Stimulated activated CD4-positive, alpha-beta T cell treated with anti-CD3 and anti-CD28 coated beads, Interleukin-2, amount 100 ng/mL, for 48 hours (primary cell): ENCODE data around the gene MS4A2.
"Not testable (repeated sequence)": the region's sequence is repeated elsewhere in the genome, so short reads cannot be mapped to it uniquely, and the experiment has no call there.

Experiments used
- DNase-seq, 2 donors: peaks; one replicate each; pipeline ENCODE4 v3.0.0-alpha.2; 2020

MS4A2 gene

GRCh38 chr11:60104471-60105115, 16.1 kb downstream of the MS4A2 start:
- not testable (repeated sequence) for DNase-seq

DNA sequence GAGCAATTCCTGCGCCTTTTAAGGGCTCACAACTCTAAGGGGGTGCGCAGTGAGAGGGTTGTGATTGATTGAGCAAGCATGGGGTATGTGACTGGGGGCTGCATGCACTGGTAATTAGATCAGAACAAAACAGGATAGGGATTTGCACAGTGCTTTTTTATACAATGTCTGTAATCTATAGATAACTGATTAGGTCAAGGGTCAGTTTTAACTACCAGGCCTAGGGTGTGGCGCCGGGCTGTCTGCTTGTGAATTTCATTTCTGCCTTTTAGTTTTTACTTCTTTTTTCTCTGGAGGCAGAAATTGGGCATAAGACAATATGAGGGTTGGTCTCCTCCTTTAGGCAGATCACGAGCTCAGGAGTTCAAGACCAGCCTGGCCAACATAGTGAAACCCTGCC, 20.2 kb downstream of the MS4A2 start:
- DNase-seq = not testable (repeated sequence)

GRCh38 chr11:60111793-60112192, 23.3 kb downstream of the MS4A2 start:
- no peak for DNase-seq

DNA sequence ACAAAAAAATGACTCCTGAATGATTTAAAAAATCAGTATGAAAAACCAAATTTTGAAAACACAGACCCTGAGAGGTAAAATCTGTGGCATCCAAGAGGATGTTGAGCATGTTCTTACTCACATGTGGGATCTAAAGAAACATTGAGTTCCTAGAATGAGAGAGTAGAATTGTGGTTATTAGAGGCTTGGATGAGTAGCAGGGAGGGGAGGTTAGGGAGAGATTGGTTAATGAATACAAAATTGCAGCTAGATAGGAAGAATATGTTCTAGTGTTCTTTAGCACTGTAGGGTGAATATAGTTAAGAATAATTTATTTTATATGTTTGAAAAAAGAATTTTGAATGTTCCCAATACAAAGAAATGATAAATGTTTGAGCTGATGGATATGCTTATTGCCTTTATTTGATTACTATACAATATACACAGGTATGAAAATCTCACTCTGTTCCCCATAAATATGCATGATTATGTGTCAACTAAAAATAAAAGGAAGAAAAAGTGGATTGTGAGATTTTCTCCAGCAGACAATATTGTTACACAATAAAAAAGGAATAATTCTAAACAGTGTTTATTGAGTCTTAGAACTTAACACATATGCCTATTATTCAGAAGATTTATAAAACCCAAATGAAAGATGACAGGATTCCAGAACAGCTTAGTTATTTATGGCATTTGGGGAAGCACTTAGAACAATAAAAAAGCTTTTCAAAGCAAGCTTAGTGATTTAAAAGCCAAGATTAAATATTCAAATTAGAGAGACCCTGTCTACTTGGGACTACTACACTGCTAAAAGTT, 28.7 kb downstream of the MS4A2 start:
- DNase-seq = no peak

- no peak for DNase-seq
These were observed 29.9 kb downstream of the MS4A2 start for GRCh38 chr11:60118338-60118737.

DNA sequence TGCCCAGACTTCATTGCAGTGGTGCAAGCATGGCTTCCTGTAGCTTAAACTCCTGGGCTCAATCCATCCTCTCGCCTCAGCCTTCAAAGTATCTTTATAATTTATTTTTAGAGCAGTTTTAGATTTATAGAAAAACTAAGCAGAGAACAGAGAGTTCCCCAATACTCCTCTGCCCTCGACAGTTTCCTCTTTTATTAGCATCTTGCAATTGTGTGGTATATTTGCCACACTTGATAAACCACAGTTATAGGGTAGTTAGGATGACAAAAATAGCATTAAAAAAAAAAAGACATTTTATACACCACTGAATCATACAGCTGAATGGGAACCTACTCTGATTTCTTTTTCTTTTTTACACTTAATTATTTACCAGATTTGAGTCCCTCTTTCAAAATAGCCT, 31.2 kb downstream of the MS4A2 start:
- DNase-seq = no peak

- no peak for DNase-seq
These were observed 32.8 kb downstream of the MS4A2 start for GRCh38 chr11:60121264-60121663.

- no peak for DNase-seq
These were observed 34.1 kb downstream of the MS4A2 start for GRCh38 chr11:60122414-60123036.

- no peak for DNase-seq
These were observed 36.5 kb downstream of the MS4A2 start for GRCh38 chr11:60124802-60125432.

DNA sequence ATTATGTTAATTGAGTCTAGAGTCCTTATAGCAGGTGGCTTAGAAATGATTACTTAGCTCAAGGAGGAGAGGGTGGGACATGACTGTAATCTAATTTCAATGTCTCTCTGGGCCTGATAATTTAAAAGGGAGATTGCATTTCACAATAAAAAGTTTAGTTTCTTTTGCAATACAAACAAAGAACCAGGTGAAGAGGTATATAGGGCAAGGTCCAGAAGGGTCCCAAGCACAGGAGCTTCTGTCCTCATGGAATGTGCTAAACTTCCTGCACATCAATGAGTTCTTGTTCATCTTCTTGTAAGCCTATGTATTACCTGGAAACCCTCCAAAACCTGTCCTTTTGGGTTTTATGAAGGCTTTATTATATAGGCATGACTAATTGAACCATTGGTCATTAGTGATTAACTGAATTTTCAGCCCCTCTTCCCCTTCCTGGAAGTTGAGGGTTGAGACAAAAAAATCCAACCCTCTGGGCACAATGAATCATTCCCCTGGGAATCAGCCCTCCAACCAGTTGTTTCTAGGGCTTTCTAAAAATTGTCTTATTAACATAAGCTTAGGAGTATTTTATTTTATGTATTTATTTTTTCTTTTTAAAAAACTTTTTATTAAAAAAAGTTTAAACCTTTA, 37.6 kb downstream of the MS4A2 start:
- DNase-seq = no peak

- DNase-seq = no peak
These were observed 38.9 kb downstream of the MS4A2 start for GRCh38 chr11:60127311-60127811.

DNA sequence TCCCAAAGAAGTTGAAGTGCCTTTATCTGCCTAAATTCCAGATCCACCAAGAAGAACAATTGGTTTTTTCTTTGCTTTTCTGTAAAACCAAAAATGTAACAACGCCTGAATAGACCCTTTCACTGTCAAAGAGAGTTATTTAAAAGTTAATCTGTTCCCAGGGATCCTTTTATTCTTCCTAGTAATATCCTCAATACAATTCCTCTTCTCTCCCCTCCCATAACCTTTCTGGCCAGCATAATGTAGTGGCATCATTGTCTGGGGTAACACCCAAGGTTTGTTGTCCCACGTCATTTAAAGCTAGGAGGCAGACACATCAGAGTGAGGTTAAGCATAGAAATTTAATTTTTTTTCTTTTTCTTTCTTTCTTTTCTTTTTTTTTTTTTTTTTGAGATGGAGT, 39.9 kb downstream of the MS4A2 start:
- no peak for DNase-seq

DNA sequence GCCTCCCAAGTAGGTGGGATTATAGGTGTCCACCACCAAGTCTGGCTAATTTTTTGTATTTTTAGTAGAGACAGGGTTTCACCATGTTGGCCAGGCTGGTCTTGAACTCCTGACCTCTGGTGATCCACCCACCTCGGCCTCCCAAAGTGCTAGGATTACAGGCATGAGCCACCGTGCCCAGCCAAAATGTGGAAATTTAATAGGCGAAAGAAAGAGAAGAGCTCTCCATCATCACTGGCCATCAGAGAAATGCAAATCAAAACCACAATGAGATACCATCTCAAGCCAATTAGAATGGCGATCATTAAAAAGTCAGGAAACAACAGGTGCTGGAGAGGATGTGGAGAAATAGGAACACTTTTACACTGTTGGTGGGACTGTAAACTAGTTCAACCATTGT, 40.4 kb downstream of the MS4A2 start:
- not testable (repeated sequence) for DNase-seq

DNA sequence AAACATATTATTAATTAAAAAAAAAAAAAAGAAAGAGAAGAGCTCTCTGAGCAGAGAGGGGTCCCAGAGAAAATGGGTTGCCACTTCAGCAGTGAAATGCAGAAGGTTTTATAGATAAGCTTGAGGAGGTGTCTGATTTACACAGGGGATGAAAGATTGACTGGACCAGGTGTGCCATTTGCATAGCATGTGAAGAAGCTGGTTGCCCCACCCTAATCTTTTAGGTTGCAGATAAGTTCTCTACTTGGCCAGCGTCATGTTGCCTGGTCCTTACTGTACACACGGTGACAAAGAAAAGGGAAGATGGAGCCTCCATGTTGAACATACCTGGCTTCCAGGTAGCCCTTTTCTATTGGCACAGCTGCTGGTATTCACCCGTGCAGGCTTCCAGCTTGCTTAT, 41.4 kb downstream of the MS4A2 start:
- no peak for DNase-seq

GRCh38 chr11:60130496-60130895, 42.0 kb downstream of the MS4A2 start:
- peak in 1 of 2 donors; percentile 2 for DNase-seq

DNA sequence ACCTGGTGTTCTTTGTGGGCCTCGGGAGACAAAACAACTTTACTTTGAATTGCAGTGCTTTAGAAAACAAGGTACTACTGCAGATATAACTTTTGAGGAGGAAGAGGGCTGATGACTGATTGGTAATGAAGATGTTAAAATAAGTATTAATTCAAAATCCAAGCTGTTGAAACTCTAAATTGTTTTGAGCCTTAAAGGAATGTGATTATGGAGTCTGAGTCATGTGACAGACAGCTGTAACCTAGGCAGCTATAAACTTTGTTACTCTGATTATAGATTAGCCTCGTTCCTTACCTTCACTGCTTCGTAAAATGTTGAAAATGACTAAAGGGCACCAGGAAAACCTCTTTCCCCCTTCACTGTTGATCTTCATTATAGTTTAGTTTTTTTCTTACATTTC, 43.4 kb downstream of the MS4A2 start:
- no peak for DNase-seq

- no peak for DNase-seq
These were observed 45.5 kb downstream of the MS4A2 start for GRCh38 chr11:60133917-60134316.

DNA sequence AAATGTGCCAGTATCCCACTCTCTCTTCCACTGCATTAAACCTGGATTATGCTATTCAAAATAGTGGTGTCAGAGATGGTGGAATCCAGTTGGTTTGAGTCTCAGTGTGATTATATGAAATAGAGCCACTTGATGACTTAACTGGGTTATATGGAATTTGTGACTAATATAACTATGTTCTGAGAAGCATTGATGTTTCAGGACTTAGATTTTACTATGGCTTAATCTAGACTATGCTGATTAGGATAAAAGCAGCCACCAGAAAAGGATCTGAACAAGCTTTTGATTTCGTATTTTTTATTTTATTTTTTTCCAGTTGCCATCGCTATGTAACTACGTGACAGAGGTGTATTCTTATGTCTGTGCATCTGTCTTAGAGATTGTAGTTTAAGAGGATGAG, 55.3 kb downstream of the MS4A2 start:
- no peak for DNase-seq

- no peak for DNase-seq
These were observed 57.2 kb downstream of the MS4A2 start for GRCh38 chr11:60145677-60146076.
